ENCODE results near the gene CCNG1. TPM values are rescaled to one million over a fixed set of nuclear protein-coding genes. Genes with fewer than 3 reads are reported as not detected.

The CCNG1 gene
- total RNA-seq, 1 experiment from 2014 or later = 117 TPM

DNA sequence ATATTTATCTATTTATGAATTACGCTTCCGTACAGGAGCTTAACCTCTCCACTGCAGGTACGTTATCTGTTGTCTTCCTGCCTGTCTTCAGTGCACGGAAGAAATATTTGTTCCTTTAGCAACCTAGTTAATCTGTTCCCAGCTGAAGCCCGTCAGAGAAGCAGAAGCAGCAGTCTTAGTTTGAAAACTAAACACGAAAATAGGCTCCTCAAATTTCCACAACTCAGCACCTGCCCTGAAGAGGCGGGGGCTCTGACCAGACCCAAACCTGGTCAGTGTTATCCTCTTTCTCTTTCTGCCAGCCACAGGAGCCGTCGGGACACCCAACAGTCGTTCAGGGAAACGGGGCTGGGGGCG is 22.0 kb downstream of the CCNG1 start:
- intact Hi-C loops (cut with micrococcal nuclease; ENCODE audit: unreplicated experiment) = no loop called here
- peak; percentile 7 for ATAC-seq

DNA sequence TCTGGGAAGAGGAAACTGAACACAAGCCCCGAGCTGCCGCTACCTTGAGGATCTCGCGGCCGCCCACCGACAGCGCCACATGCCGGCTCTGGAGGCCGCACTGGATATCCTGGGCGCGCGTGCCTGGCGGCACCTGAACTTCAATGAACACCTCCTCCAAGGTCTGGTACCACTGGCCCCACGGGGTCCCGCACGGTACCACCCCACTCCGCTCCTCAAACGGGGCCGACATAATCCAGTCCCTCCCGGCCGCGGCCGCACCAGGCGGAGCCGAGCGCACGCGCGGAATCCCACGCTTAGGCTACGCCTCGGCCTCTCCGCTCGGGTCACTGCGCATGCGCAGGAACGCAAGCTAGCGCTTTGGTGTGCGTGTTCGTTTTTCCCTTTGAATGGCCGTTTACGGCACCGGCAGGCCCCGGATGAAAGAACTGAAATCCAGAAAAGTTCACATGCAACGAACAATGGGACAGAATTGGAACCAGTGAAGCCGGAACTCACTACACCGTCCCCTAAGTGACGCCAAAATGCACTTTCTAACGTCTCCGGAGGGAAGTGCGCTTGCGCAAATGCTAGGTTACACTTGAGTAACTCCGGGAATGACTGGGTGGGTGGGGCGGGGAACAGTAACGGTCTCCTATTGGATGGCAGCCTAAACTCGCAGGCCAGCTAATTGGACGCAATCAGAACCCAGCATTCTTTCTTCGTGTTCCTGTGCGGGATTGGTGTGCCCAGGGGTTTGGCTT is 22.6 kb downstream of the CCNG1 start, which contains the start of gene NUDCD2:
Gene NUDCD2 (minus strand): TSS at position 284 of the 743 bp plus-strand sequence. CDS start 52 bp downstream, at position 232.
- intact Hi-C loops (cut with micrococcal nuclease; ENCODE audit: unreplicated experiment) = no loop called here
- TF ChIP-seq REST (IDR thresholded peaks at IDR 0.05; ENCODE audit: insufficient read depth in 1 of 2, low read depth in 2 of 2, low read length in 1 of 2) = no peak
- peak; percentile 91 for TF ChIP-seq POLR2AphosphoS5 (IDR thresholded peaks at IDR 0.05; ENCODE audit: low read depth, low read length)
- TF ChIP-seq CTCF (IDR thresholded peaks at IDR 0.05) = peak; percentile 48
- 0 out of 2 replicates have a peak, but pooled peaks have one; percentile 35 for TF ChIP-seq SIN3A (IDR thresholded peaks at IDR 0.05; ENCODE audit: borderline replicate concordance, insufficient read depth, low read depth, low read length)

More for the DNA sequence above, 22.0 kb downstream of the CCNG1 start:
- BruUV-seq (replicated peaks) = no TSS peak
- peak overlapping the region; percentile 99 for H3K27ac ChIP-seq (ENCODE audit: low read length)
- H3K27me3 ChIP-seq (ENCODE audit: control insufficient read depth, insufficient read depth, low read length) = no peaks in the 10 kb centered on the region
- TF ChIP-seq CTCF (IDR thresholded peaks at IDR 0.05) = no peak
- TF ChIP-seq REST (IDR thresholded peaks at IDR 0.05; ENCODE audit: insufficient read depth in 1 of 2, low read depth in 2 of 2, low read length in 1 of 2) = no peak
- TF ChIP-seq SIN3A (IDR thresholded peaks at IDR 0.05; ENCODE audit: borderline replicate concordance, insufficient read depth, low read depth, low read length) = no peak
- no peak for TF ChIP-seq TCF7L2 (IDR thresholded peaks at IDR 0.05; ENCODE audit: low read depth, low read length)
- TF ChIP-seq POLR2AphosphoS5 (IDR thresholded peaks at IDR 0.05; ENCODE audit: low read depth, low read length) = no peak
- H3K4me3 ChIP-seq (ENCODE audit: low read depth in 2 of 2, low read length in 2 of 2) = peak overlapping the region; percentile 88 to 98
- no peak for DNase-seq (ENCODE audit: low read depth, low spot score)
- in situ Hi-C loops (cut with HindIII; ENCODE audit: low pct_unique_long_range_greater_than_20kb, low sequenced_read_pairs) = no loop called here
- peaks cover 22% of the 10 kb centered on the region for H3K36me3 ChIP-seq (ENCODE audit: control insufficient read depth, insufficient read depth, low read length)
- POLR2A ChIA-PET = interaction anchor here (1.2 to 2.8 kb wide), 2 partner anchors 46 to 51 kb away, joined by 4 to 9 read pairs; partner anchors contain the start of gene MAT2B
- no peaks in the 10 kb centered on the region for H3K9me3 ChIP-seq (ENCODE audit: control insufficient read depth, insufficient read depth, low read depth, low read length)
- peaks cover 19% of the 10 kb centered on the region; the same call in 1 of the 2 replicates for H3K4me1 ChIP-seq (ENCODE audit: control insufficient read depth, insufficient read depth, low read length)
- CTCF ChIA-PET = no interaction called here

More for the DNA sequence above, 22.6 kb downstream of the CCNG1 start, which contains the start of gene NUDCD2:
- Histone ChIP-seq H3K4me3 (ENCODE audit: low read depth in 2 of 2, low read length in 2 of 2) (peak within 1 kb of the TSS; percentile 88 to 98), H3K9me3 (ENCODE audit: control insufficient read depth, insufficient read depth, low read depth, low read length) (no peaks in the 10 kb centered on the region), H3K4me1 (ENCODE audit: control insufficient read depth, insufficient read depth, low read length) (peaks cover 19% of the 10 kb centered on the region; the same call in 1 of the 2 replicates), H3K27me3 (ENCODE audit: control insufficient read depth, insufficient read depth, low read length) (no peaks in the 10 kb centered on the region), H3K36me3 (ENCODE audit: control insufficient read depth, insufficient read depth, low read length) (peaks cover 22% of the 10 kb centered on the region), H3K27ac (ENCODE audit: low read length) (peak within 1 kb of the TSS; percentile 99)
- BruUV-seq (replicated peaks) = no TSS peak
- DNase-seq (ENCODE audit: low read depth, low spot score) = peak; percentile 98
- ChIA-PET POLR2A (interaction anchor here (0.6 to 2.8 kb wide), 8 partner anchors 15 to 52 kb away, joined by 4 to 24 read pairs (median 8); partner anchors contain the start of gene MAT2B), CTCF (no interaction called here)
- peak; percentile 92 for ATAC-seq
- in situ Hi-C loops (cut with HindIII; ENCODE audit: low pct_unique_long_range_greater_than_20kb, low sequenced_read_pairs) = no loop called here

Data from Panc1 (cell line).